LNCaP clone FGC (cell line): ENCODE data around the gene ABHD2.
"Not testable (repeated sequence)": the region's sequence is repeated elsewhere in the genome, so short reads cannot be mapped to it uniquely, and the experiment has no call there.

ENCODE experiments used
- DNase-seq: peaks from one replicate; pipeline ENCODE4 v3.0.0-alpha.2; 2011; ENCODE audit warnings: low read depth
- H3K4me3 ChIP-seq: 2 replicates; pipeline ENCODE4 v1.5.1; 2011; ENCODE audit warnings: mild to moderate bottlenecking, low read depth, low read length, control low read depth
- CTCF ChIP-seq: IDR thresholded peaks from 2 replicates; pipeline ENCODE4 v1.5.1; 2012; ENCODE audit warnings: mild to moderate bottlenecking; ENCODE audit not compliant: control insufficient read depth, insufficient read depth; ENCODE audit errors: extremely low read depth

The ABHD2 gene

GRCh38 chr15:89243046-89243690 lies 154.9 kb downstream of the ABHD2 start:
- TF ChIP-seq CTCF, result no peak

GRCh38 chr15:89243691-89244573 lies 155.7 kb downstream of the ABHD2 start, which contains the start of gene FANCI:
FANCI (plus strand) TSS chr15:89243979; CDS start chr15:89247648, 3,669 bp downstream.
- TF ChIP-seq CTCF, result peak; percentile 89
- H3K4me3 ChIP-seq, result peak within 1 kb of the TSS; percentile 84

More at GRCh38 chr15:89243046-89243690, 154.9 kb downstream of the ABHD2 start:
- DNase-seq, result no peak
- peak overlapping the region; percentile 84 for H3K4me3 ChIP-seq

GRCh38 chr15:89244574-89244903 lies 156.3 kb downstream of the ABHD2 start:
- no peak for DNase-seq
- peak overlapping the region; percentile 84 for H3K4me3 ChIP-seq
- no peak for TF ChIP-seq CTCF

More at GRCh38 chr15:89243691-89244573, 155.7 kb downstream of the ABHD2 start, which contains the start of gene FANCI:
- DNase-seq, result peak; percentile 80

GRCh38 chr15:89247446-89247845 lies 159.2 kb downstream of the ABHD2 start:
- H3K4me3 ChIP-seq, result no peak overlapping the region
- no peak for TF ChIP-seq CTCF
- no peak for DNase-seq

- DNase-seq, result no peak
- H3K4me3 ChIP-seq, result no peak overlapping the region
- TF ChIP-seq CTCF, result no peak
Measured at GRCh38 chr15:89248584-89248983, 160.3 kb downstream of the ABHD2 start.

- DNase-seq, H3K4me3 ChIP-seq: not testable (repeated sequence)
Measured at GRCh38 chr15:89250142-89250541, 161.9 kb downstream of the ABHD2 start.
